HG02943 (cell line): Measurements from ENCODE around the gene KIZ.
"Not testable (repeated sequence)": the region's sequence is repeated elsewhere in the genome, so short reads cannot be mapped to it uniquely, and the experiment has no call there.

Experiments used
- ATAC-seq: cut with Tn5 transposase; IDR thresholded peaks from one replicate; pipeline ENCODE4 v1.9.1; 2021; ENCODE audit warnings: mild to moderate bottlenecking, low read depth, moderate library complexity; ENCODE audit not compliant: unreplicated experiment

KIZ gene

GRCh38 chr20:21219686-21220085 lies 93.8 kb downstream of the KIZ start:
- no peak for ATAC-seq

DNA sequence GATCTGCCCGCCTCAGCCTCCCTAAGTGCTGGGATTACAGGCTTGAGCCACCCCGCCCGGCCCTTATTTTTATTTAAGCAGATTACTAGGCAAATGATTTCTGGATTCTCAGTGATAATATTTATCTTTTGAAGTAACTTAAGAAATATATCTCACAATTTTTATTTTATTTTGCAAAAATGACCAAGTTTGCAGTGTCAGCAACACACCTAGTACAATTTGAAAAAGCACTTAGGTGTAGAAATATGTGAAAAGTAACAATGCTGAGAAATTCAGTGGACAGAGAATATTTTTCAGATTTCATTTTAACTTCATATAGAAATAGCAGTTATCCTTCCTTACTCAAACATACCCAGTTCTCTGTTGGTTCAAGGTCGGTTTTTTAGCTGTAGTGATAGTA lies 98.3 kb downstream of the KIZ start:
- ATAC-seq, result no peak

- ATAC-seq, result no peak
These were observed 99.5 kb downstream of the KIZ start for GRCh38 chr20:21225215-21225947.

- peak; percentile 74 for ATAC-seq
These were observed 102.6 kb downstream of the KIZ start for GRCh38 chr20:21228511-21228910.

DNA sequence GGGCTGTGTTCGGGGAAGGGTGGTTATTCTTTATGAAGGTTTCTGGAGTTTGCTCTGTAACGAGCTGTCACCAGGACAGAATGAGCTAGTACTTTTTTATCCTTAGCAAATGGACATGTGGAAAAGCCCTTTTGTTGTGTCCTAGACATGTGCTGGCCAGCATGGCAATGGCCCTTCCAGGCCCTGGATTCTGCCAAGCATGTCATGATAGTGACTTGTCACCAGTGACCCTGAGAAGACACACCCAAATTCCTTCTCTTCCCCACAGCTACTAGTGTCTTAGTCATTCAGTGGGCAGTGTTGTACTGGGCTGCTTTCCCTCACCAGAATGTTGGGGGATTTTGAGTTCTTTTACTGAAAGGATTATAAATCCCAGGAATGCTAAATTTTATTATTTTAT lies 103.3 kb downstream of the KIZ start:
- no peak for ATAC-seq

DNA sequence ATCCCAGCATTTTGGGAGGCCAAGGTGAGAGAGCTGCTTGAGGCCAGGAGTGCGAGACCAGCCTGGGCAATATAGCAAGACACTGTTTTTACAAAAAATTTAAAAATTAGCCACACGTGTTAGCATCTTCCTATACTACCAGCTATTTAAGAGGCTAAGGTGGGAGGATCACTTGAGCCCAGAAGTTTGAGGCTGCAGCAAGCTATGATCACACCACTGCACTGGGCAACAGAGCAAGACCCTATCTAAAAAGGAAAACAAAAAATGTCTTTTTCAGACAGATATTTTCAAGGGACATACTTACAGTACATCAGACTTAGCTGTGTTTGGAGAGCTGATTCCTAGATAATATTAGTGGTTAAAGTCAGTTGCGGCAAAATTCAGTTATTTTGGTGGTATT lies 104.3 kb downstream of the KIZ start:
- no peak for ATAC-seq

- no peak for ATAC-seq
These were observed 104.8 kb downstream of the KIZ start for GRCh38 chr20:21230686-21231085.

DNA sequence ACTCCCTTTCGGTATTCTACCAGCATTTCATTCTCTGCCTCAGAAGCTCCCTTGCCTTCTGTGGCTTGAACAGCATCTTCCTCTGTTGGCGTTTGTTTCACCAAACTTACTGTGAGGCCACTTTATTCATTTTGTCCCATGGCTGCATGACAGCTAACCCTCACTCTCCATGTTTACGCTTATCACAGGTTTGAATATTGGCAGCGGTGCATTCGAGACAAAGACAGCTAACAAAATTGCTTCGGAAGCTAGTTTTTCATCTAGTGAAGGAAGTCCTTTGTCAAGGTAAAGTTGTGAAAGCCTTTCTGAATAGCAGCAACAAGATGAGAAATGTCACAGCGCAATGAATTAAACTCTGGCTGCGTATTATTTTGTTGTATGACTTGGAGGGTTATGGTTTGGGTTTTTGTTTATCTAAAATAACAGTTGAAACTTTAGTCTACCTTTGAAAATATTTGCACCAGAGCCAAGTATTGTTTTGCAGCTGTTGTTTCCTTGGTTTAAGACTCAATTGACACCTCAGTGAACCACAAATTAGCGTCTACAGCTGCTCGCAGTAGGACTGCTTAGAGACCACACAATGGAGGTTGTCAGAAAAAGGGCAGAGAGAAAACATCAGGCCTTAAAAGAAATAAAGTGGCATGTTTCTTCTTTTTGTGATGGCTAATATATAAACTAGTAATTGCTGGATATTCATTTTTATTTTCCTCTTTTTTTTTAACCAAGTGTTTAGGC lies 106.8 kb downstream of the KIZ start:
- ATAC-seq, result no peak

DNA sequence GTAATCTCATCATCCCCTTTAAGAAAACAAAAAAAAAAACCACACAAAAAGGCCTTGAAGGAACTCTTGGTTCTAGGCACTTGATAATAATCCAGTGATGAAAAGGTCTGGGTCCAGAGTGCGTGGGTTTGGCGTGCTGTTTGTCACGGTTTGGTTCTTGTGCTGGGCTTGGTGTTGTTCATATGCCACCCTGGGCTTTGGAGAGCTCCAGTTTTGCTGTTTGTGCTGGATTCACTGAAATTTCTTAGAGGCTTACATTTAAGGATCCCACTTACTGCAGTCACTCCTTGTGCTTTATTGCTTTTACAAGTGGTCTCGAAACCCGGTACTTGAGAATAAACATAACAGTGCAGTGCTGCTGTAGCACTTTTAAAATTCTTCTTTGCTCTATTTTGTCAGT lies 108.4 kb downstream of the KIZ start:
- ATAC-seq, result no peak

GRCh38 chr20:21234806-21235483 lies 109.1 kb downstream of the KIZ start:
- ATAC-seq, result no peak

GRCh38 chr20:21235484-21236445 lies 109.9 kb downstream of the KIZ start:
- no peak for ATAC-seq

- ATAC-seq, result no peak
These were observed 112.3 kb downstream of the KIZ start for GRCh38 chr20:21237956-21238799.

- ATAC-seq, result no peak
These were observed 113.1 kb downstream of the KIZ start for GRCh38 chr20:21238818-21239536.

- ATAC-seq, result no peak
These were observed 114.5 kb downstream of the KIZ start for GRCh38 chr20:21240394-21240793.

GRCh38 chr20:21241406-21241805 lies 115.5 kb downstream of the KIZ start:
- ATAC-seq, result no peak

GRCh38 chr20:21243811-21244210 lies 117.9 kb downstream of the KIZ start:
- no peak for ATAC-seq

DNA sequence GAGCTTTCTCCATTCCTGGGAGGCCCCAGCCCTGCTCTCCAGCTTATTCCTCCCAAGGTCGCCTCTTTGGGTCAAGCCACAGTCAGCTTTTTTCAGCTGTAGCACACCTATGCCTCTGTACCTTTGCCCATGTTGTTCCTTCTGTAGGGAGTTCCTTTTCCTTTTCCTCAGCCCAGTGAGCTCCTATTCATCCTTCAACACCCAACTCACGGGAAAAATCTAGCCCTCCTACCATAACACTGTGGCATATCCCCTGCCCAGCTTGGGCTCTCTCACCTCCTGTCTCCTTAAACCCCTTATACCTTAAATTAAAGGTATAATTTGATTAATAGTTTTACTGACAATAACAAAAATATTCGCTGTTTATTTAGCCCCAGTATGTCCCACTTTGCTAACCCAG lies 118.9 kb downstream of the KIZ start:
- no peak for ATAC-seq

- no peak for ATAC-seq
These were observed 120.3 kb downstream of the KIZ start for GRCh38 chr20:21246161-21246560.

GRCh38 chr20:21247603-21248095 lies 121.8 kb downstream of the KIZ start:
- not testable (repeated sequence) for ATAC-seq
